GM23338 (cell line): ENCODE measurements around the gene CRACDL.

Source experiments
- CTCF ChIP-seq, 2 experiments: fragments of 200-600 bp in 1 of 2; sonication (generic) in 1 of 2; conservative IDR thresholded peaks; 2 replicates each; pipeline versions ENCODE4 v1.5.1 to v1.6.1; 2016 to 2017; ENCODE audit warnings: antibody characterized with exemption in 2 of 2, low read depth in 2 of 2, mild to moderate bottlenecking in 2 of 2, moderate library complexity in 1 of 2
- JUNB ChIP-seq: IDR thresholded peaks from one replicate; pipeline ENCODE4 v1.6.1; 2016; ENCODE audit warnings: antibody characterized with exemption; ENCODE audit not compliant: unreplicated experiment

GRCh38 chr2:98746426-98746825 lies 189.6 kb downstream of the CRACDL start:
- TF ChIP-seq CTCF (conservative IDR thresholded peaks at IDR 0.05; ENCODE audit: low read depth in 2 of 2), result no peak
- no peak for TF ChIP-seq JUNB
